SK-N-SH (cell line): ENCODE data around the gene BRAF.

ENCODE experiments used
- CTCF ChIP-seq: fragments of 200-600 bp; sonication (generic); IDR thresholded peaks from 2 replicates; pipeline ENCODE4 v1.6.1; 2017; ENCODE audit warnings: antibody characterized with exemption, mild to moderate bottlenecking, moderate library complexity
- EP300 ChIP-seq, 2 experiments: IDR thresholded peaks; 2 replicates each; pipeline versions ENCODE4 v1.4.0 to v1.6.1; 2012; ENCODE audit warnings: borderline replicate concordance in 1 of 2, low read depth in 1 of 2, low read length in 1 of 2
- EZH2phosphoT487 ChIP-seq: fragments of 200-600 bp; sonication (generic); IDR thresholded peaks from 2 replicates; pipeline ENCODE4 v1.6.1; 2017; ENCODE audit warnings: low read depth, mixed run types, mild to moderate bottlenecking, antibody characterized with exemption, moderate library complexity, borderline replicate concordance
- FOXM1 ChIP-seq: IDR thresholded peaks from 2 replicates; pipeline ENCODE4 v1.4.0; 2012; ENCODE audit warnings: low read depth, mild to moderate bottlenecking
- GATA2 ChIP-seq: sonication (generic); formaldehyde crosslinking; IDR thresholded peaks from 2 replicates; pipeline ENCODE4 v1.5.0; 2020; ENCODE audit warnings: mild to moderate bottlenecking, missing genetic modification reagents
- IRF3 ChIP-seq: fragments of 150-350 bp; IDR thresholded peaks from 2 replicates; pipeline ENCODE4 v1.6.1; 2016; ENCODE audit warnings: mild to moderate bottlenecking, low read depth, low read length
- JUND ChIP-seq: IDR thresholded peaks from 2 replicates; pipeline ENCODE4 v1.4.0; 2012
- MAX ChIP-seq: IDR thresholded peaks from 2 replicates; pipeline ENCODE4 v1.4.0; 2012; ENCODE audit warnings: low read depth
- RFX5 ChIP-seq: IDR thresholded peaks from 2 replicates; pipeline ENCODE4 v1.6.1; 2012; ENCODE audit warnings: mild to moderate bottlenecking, improper control_type of control experiment, low read length
- TAF1 ChIP-seq: IDR thresholded peaks from 2 replicates; pipeline ENCODE4 v1.6.1; 2012; ENCODE audit warnings: low read depth, mild to moderate bottlenecking, low read length, moderate library complexity, borderline replicate concordance
- YY1 ChIP-seq: IDR thresholded peaks from 2 replicates; pipeline ENCODE4 v1.4.0; 2012; ENCODE audit warnings: low read depth, mild to moderate bottlenecking
- ZBTB33 ChIP-seq: IDR thresholded peaks from 2 replicates; pipeline ENCODE4 v1.4.0; 2012; ENCODE audit warnings: low read depth, borderline replicate concordance

- no peak for TF ChIP-seq CTCF
- TF ChIP-seq IRF3: no peak
- TF ChIP-seq GATA2 (CRISPR knock-in tag): no peak
- no peak for TF ChIP-seq ZBTB33
- no peak for TF ChIP-seq EP300 (IDR thresholded peaks at IDR 0.05; ENCODE audit: borderline replicate concordance in 1 of 2, low read depth in 1 of 2, low read length in 1 of 2)
- TF ChIP-seq YY1: no peak
- TF ChIP-seq TAF1: no peak
- no peak for TF ChIP-seq RFX5
- TF ChIP-seq EZH2phosphoT487: no peak
- TF ChIP-seq JUND: no peak
- TF ChIP-seq FOXM1: no peak
- TF ChIP-seq MAX: no peak
Measured at GRCh38 chr7:140914083-140914482, 10.6 kb downstream of the BRAF start.
